Cardiac atrium fibroblast (primary cell): Measurements from ENCODE around the gene APBA1. TPM values are rescaled to one million over a fixed set of nuclear protein-coding genes. Genes with fewer than 3 reads are reported as not detected.

Experiments
- total RNA-seq: library from RNA; depleted of rRNA; stranded (reverse); fragments of >200 nt; gene quantifications from 2 replicates; pipeline ENCODE4 v1.2.3, GENCODE V29; 2015

Gene APBA1
- total RNA-seq, result 3.1 and 14.3 TPM in 2 replicates

DNA sequence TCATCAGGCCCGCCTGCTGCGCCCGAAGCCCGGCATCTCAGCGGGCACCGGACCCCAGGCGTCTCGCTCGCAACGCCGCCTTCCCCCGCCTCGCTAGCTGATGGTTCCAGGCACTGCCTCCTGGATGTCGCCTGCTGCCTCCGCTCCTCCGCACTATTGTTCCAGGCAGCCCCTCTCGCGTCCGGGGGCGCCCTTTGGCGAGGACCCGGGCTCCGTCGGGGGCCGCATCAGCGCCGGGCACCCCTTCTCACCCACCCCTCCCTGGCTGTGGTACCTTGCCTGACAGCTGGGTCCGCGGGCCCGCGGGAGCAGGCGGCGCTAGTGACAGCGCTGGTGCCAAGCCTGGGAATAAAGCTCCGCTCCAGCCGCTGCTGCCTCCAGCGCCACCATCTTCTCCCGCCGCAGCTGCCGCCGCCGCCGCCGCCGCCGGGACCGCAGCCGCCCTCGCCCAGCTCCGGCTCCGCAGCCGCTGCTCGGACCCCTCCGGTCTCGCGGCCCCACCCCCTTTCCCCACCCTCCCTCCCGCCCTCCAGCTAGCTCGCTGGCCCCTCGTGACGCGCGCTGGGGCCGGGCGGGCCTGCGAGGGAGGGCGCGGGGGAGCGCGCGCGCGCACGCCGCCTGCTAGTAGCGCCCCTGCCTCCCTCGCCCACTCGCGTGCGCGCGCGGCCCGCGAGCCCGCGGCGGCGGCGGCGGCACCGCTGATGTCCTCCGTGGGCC is at the start of gene APBA1:
APBA1 (minus strand) TSS at position 493 of the 717 bp plus-strand sequence.

Other genes with a start within 250 kb of the APBA1 start
- 35.2 and 38.3 TPM in 2 replicates for gene PTAR1, start 87.6 kb upstream of the APBA1 start, total RNA-seq
- not detected in 2 replicates for gene CFAP95, start 148.4 kb upstream of the APBA1 start, total RNA-seq